ENCODE results near the gene CSF3.

The CSF3 gene

DNA sequence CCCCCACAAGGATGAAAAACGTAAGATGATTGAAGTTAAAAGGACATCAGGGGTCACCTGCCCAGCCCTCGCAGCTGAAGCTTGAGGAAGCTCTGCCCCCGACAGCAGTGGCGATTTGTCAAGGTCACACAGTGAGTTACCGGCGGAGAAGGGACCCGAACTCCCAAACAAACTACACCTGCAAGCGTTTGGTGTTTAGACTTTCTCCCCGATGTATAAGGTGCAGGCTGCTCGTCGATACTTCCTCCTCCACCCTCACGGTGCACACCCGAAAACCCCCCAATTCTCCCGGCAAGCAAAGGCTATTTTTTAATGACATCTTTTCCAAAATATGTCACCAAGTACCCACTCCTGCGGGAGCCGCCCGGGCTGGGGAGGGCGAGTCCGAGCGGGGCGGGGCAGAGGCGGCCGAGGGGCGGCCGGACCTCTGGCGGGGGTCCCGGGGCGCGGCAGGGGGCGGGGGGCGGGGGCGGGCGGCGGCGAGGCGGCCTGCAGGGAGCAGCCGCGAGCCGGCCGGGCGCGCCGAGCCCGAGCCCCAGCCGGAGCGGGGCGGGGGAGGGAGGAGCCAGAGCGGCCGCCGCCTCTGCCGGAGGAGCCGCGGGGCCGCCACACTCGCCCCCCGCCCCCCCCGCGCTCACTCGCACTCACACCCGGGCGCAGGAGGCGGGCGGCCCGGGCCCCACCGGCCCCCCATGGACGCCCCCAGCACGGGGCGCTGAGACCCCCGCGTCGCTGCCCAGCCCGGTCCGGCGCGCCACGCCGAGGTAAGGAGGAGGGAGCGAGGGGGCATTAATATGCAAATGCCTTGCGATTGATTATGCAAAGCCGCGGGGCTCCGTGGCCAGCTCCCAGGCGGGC, 47.3 kb downstream of the CSF3 start, which contains the start of gene THRA:
THRA (plus strand) TSS at position 637 of the 858 bp plus-strand sequence. CDS start 11,524 bp downstream, outside the sequence.
- DNase-seq: no peak

DNA sequence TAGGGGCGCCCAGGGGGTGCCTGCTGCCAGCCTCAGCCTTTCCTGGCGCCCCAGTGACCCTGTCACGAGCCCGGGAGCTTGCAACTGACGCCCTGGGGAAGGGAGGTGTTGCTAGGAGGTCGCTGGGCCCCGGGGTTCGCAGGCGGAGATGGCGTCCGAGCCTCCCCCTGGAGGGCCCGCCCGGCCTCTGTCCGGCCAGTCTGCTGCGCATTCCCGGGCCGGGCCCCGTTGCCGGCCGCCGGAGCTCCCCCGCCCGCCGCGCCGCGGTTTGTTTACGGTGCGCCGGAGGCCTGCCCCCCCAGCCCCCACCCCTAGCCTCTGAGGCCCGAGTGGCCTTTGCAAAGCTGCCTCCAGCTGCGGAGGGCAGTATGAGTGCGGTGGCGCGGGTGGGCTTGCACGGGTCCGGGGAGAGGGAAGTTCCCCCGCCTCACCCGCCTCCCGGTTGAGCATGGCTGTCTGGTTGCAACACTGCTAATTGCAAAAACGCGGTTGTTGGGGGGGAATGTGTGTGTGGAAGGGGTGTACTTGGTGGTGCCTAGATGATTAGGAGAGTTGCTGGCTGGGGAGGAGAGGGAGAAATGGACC, 48.0 kb downstream of the CSF3 start:
- DNase-seq: no peak

DNA sequence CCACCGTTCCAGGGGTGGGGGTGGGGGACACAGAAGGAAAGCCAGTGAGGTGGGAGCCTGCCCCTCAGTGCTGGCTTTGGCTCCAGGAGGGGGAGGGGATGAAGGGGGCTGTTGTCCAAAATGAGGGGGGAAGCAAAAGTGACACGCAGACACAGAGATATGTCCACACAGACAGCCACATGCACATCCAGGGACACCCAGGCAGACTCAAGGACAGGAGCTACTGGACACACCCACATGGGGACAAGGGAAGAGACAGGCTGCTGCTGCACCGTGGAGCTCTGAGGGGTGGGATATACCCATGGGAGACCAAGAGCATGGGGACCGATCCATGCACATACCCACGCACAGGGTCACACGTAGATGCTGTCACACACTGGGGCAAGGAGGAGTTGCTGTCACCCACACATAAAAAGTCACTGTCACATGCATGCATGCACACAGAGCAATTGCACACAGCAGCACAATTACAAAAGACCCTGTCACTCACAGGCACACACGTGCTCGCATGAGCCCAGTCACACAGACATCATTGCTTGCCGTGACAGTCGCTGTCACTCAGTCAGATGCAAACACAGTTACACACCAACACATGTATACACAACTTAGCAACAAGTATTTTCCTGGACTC, 48.8 kb downstream of the CSF3 start:
- DNase-seq: no peak

DNA sequence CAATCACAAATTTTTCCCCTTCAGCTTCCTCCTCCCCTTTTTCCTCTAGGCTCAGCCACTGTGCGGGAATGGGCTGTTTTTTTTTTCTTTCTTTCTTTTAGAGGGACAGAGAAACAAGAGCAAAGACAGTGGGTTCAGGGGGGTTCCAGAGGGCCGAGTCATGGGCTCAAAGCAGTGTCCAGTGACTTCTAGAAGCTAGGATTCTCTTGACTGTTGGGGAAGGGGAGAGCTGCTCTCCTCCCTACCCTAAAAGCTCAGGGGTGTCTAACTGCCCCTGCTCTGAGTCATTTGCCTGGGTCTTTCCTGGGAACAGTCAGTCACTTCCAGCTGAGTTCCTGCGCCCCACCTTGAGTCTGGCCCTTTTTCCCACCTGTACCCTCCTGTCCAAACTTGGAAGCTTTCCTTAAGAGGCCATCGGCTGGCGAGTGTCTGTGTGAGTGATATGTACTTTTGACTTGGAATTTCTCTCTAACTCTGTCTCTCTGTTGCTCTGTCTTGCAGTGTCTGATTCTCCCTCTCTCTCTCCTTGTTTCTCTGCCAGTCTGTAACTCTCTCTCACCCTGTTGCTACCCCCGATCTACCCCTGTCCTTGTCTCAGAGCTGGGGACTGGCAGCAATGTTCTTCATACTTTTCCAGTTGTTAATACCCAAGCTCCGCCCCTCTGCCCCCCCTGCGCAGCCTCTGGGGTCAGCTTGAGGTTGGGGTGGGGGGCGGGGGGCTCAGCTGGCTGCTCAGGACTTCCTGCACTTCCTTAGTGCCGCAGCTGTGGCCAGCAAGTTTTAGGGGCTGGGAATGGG, 49.9 kb downstream of the CSF3 start:
- DNase-seq: no peak

DNA sequence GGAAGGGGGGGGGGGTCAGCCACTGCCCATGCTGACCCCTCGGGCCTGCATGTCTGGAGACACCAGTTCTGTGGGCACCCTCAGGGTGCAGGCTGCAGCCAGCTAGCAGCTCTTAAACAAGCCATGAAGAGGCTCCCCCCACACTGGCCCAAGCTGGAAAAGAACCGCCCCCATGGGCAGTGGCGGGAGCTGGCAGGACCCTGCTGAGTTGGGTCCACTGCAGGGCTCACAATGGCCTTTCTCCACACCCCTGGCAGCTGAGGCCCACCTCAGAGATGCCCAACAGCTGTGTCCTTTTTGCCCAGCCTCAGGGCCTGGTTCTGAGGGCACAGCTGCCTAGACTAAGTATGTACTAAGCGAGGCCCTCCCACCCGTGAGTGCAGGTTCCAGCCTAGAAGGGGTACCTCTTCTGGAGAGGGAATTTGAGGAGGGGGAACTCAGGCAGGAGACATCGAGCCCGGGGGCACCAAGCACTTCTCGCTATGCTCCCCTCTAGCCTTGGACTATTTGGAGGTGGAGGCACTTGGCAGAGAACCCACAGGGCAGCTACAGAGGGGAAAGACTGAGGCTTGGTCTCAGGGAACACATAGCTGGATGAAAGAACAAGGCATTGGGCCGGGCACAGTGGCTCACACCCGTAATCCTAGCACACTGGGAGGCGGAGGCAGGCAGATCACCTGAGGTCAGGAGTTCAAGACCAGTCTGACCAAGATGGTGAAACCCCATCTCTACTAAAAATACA, 50.7 kb downstream of the CSF3 start:
- no peak for DNase-seq

Data from NCI-H1436 treated with DMSO at 0.1 percent for 48 hours (cell line).